Bronchial epithelial cell (primary cell): ENCODE results near the gene OPA1. TPM values are rescaled to one million over a fixed set of nuclear protein-coding genes. Genes with fewer than 3 reads are reported as not detected.
A peak's percentile ranks its signal among the peaks of the same experiment; 100 is the strongest.

Experiments used
- DNase-seq: peaks from one replicate; pipeline ENCODE4 v3.0.0-alpha.2; 2010; ENCODE audit warnings: low read depth
- FAIRE-seq: peaks from 2 replicates; lab custom pipeline; 2011; peaks lifted over from hg19 to GRCh38; lab: Jason Lieb, UNC
- H3K27me3 ChIP-seq: 2 replicates; pipeline ENCODE4 v1.5.1; 2011; ENCODE audit warnings: low read length; ENCODE audit not compliant: control insufficient read depth, insufficient read depth
- H3K36me3 ChIP-seq: 2 replicates; pipeline ENCODE4 v1.5.1; 2011; ENCODE audit warnings: low read length; ENCODE audit not compliant: control insufficient read depth, insufficient read depth
- H3K4me3 ChIP-seq: 2 replicates; pipeline ENCODE4 v1.5.1; 2011; ENCODE audit warnings: mild to moderate bottlenecking, low read depth, low read length, control low read depth
- CTCF ChIP-seq: IDR thresholded peaks from 2 replicates; pipeline ENCODE4 v1.5.1; 2011; ENCODE audit warnings: mild to moderate bottlenecking, moderate library complexity, low read length, control low read depth, inconsistent platforms; ENCODE audit not compliant: insufficient read depth, severe bottlenecking
- total RNA-seq: library from RNA; depleted of rRNA; stranded (reverse); fragments of >200 nt; gene quantifications from 2 replicates; pipeline ENCODE4 v1.2.1, GENCODE V29; 2014

OPA1 gene
- total RNA-seq, 1 donor from 2014 or later = 79.8 TPM

GRCh38 chr3:193560870-193561269 lies 32.1 kb upstream of the OPA1 start:
- DNase-seq (no peak), FAIRE-seq (no peak)
- Histone ChIP-seq H3K27me3 (no peaks in the 10 kb centered on the region), H3K36me3 (no peaks in the 10 kb centered on the region), H3K4me3 (no peak overlapping the region)
- no peak for TF ChIP-seq CTCF

DNA sequence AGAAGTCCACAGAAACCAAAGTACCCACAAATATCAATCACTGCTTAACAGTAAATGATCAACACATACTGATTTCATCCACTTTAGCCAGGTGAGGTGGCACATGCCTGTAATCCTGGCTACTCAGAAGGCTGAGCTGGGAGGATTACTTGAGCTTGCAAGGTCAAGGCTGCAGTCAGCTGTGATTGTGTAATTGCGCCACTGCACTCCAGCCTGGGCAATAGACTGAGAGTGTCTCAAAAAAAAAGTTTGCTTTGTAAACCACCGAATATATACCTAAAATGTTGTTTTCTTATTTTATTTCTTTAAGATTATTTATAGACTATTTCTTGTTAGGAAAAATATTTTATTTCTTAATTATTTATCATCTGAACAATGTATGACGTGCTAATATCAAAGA lies 29.6 kb upstream of the OPA1 start:
- Histone ChIP-seq H3K36me3 (no peaks in the 10 kb centered on the region), H3K4me3 (no peak overlapping the region), H3K27me3 (no peaks in the 10 kb centered on the region)
- no peak for DNase-seq
- TF ChIP-seq CTCF = no peak
- FAIRE-seq = no peak

- DNase-seq (peak; percentile 57), FAIRE-seq (no peak)
- Histone ChIP-seq H3K4me3 (no peak overlapping the region), H3K36me3 (no peaks in the 10 kb centered on the region), H3K27me3 (no peaks in the 10 kb centered on the region)
- peak; percentile 85 for TF ChIP-seq CTCF
These were observed 29.0 kb upstream of the OPA1 start for GRCh38 chr3:193564012-193564411.

DNA sequence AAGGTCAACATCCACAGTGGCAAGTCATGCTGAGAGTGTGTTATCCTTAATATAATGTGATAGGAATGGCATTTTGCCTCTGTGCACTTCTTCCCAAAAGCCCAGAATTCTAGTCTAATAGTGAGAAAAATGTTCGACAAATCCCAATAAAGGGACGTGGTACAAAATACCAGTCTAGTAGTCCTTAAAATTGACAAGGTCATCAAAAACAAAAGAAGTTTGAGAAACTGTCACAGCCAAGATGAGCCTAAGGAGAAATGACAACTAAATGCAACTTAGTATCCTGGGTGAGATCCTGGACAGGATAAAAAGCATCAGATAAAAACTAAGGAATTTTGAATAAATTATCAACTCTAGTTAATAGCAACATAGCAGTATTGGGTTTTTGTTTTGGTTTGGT lies 23.9 kb upstream of the OPA1 start:
- Histone ChIP-seq H3K27me3 (no peaks in the 10 kb centered on the region), H3K36me3 (no peaks in the 10 kb centered on the region), H3K4me3 (no peak overlapping the region)
- no peak for TF ChIP-seq CTCF
- no peak for FAIRE-seq
- DNase-seq = no peak

DNA sequence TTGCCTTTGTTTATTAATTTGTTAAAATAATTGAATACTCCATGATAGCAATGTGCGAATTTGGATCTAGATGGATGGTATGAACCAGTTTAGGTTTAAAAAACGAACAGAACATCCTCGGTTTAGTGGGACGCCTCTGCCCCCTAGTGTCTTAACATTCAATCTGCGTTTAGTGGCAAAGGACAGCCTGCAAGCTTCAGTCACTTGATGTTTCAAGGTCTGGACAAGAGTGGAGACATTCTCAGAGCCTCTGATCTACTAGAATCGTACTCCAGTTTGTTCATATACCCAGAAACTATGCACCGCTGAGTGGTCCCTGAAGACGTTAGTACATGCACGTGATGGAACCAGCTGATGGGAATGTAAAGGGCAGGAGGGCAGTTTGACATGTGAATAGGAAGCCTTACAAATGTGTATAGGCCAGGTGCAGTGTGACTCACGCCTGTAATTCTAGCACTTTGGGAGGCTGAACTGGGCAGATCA lies 20.5 kb upstream of the OPA1 start:
- no peaks in the 10 kb centered on the region for H3K36me3 ChIP-seq
- DNase-seq (peak; percentile 61), FAIRE-seq (peak; percentile 86)
- no peaks in the 10 kb centered on the region for H3K27me3 ChIP-seq
- H3K4me3 ChIP-seq = no peak overlapping the region
- peak; percentile 84 for TF ChIP-seq CTCF

DNA sequence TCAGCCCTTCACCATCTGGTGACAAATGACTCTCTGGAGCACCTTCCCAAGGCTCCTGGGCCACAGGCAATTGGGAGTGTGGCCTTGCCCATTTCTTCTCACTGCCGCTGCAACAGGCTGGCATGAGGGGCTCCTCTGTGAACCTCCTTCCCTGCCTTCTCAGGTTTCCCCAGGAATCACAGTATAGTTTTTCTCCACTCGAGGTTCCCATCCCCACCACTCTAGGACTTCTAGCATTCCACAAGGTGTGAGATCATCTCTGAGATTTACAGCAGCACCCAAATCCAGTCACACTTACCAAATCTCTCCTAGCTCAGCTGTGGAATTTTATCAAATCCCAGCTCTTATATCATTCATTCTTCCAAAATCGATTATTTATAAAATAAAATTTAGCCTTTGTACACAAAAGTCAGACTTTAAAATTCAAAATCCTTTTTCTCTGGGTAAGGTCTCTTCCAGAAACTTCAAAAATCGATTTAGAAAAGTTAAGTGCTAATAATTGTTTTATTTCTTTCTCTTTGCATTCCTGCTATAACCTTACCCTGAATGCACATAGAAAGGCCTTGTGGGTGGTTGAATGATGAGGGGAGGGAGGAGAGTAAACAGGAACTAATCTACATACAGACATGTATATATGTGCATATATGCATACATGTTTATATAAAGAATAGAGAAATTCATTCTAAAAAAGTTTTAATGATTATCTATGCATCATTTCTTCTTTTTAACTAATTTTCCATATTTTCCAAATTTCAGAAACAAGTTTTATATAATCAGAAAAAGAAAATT lies 19.4 kb upstream of the OPA1 start:
- FAIRE-seq (no peak), DNase-seq (no peak)
- no peak for TF ChIP-seq CTCF
- H3K27me3 ChIP-seq = no peaks in the 10 kb centered on the region
- H3K36me3 ChIP-seq = no peaks in the 10 kb centered on the region
- no peak overlapping the region for H3K4me3 ChIP-seq
